WERI-Rb-1 (cell line): ENCODE results near the gene TENM4.

Source experiments
- DNase-seq: peaks from one replicate; pipeline ENCODE4 v3.0.0-alpha.2; 2020
- H3K27ac ChIP-seq: fragments of 250-450 bp; sonication (Bioruptor Pico); 2 replicates; pipeline ENCODE4 v1.5.1; 2020; ENCODE audit warnings: mild to moderate bottlenecking, moderate library complexity
- H3K27me3 ChIP-seq: fragments of 250-450 bp; sonication (Bioruptor Pico); 2 replicates; pipeline ENCODE4 v1.5.1; 2021; ENCODE audit warnings: mild to moderate bottlenecking, low read depth, moderate library complexity; ENCODE audit not compliant: insufficient read depth, severe bottlenecking
- H3K36me3 ChIP-seq: fragments of 250-450 bp; sonication (Bioruptor Pico); 2 replicates; pipeline ENCODE4 v1.5.1; 2020; ENCODE audit warnings: mild to moderate bottlenecking, moderate library complexity
- H3K4me3 ChIP-seq: 2 replicates; pipeline ENCODE4 v1.5.1; 2011; ENCODE audit warnings: low read depth, mild to moderate bottlenecking, control low read depth, low read length
- H3K9me3 ChIP-seq: fragments of 250-450 bp; sonication (Bioruptor Pico); 2 replicates; pipeline ENCODE4 v1.5.1; 2021; ENCODE audit warnings: mild to moderate bottlenecking, moderate library complexity; ENCODE audit not compliant: severe bottlenecking
- TF ChIP-seq, protein P1 (sequence below): IDR thresholded peaks from 2 replicates; pipeline ENCODE4 v1.5.1; 2011; ENCODE audit warnings: low read depth, mild to moderate bottlenecking, control low read depth, inconsistent platforms, low read length

TENM4 gene

DNA sequence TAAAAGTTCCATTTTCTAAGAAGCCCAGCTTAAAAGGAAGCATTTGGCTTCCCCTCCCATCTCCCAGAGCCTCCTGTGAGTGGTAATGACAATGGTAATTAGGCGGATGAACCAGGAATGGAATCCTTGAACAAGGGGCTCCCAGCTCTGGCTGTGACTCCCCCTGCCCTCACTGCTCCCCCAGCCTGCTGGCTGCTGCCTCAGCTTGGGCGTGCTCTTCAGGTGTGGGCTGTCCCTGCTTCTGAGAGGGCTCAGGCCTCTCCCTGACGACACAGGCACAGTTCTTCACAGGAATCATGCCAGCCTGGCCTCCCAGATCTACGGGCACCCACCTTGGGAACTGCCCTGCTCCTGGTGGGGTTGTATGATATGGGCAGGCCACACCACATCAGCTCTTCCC, 784.5 kb downstream of the TENM4 start:
- no peak for DNase-seq
- Histone ChIP-seq H3K27me3 (peaks cover 18% of the 10 kb centered on the region), H3K27ac (no peak overlapping the region), H3K4me3 (no peak overlapping the region), H3K9me3 (no peaks in the 10 kb centered on the region), H3K36me3 (no peaks in the 10 kb centered on the region)
- TF ChIP-seq, protein P1, sequence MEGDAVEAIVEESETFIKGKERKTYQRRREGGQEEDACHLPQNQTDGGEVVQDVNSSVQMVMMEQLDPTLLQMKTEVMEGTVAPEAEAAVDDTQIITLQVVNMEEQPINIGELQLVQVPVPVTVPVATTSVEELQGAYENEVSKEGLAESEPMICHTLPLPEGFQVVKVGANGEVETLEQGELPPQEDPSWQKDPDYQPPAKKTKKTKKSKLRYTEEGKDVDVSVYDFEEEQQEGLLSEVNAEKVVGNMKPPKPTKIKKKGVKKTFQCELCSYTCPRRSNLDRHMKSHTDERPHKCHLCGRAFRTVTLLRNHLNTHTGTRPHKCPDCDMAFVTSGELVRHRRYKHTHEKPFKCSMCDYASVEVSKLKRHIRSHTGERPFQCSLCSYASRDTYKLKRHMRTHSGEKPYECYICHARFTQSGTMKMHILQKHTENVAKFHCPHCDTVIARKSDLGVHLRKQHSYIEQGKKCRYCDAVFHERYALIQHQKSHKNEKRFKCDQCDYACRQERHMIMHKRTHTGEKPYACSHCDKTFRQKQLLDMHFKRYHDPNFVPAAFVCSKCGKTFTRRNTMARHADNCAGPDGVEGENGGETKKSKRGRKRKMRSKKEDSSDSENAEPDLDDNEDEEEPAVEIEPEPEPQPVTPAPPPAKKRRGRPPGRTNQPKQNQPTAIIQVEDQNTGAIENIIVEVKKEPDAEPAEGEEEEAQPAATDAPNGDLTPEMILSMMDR, result no peak

DNA sequence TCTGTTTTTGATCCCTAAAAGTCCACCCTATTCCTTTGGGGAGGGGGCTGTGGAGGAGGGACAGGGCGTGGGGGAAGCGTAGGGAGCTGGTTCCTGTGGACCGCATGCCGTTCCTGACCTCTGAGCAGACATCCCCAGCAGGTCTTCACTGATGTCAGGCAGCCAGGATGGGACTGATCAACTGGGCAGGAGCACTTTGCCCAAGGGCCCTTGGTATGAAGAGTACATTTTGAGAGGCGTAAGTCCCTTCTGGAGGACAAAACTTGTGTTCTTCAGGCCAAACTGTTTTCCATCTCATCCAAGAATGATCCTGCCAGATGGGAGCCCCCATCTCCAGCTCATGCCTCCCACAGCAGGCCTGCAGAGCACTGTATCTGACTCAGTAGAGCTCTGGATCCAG, 785.3 kb downstream of the TENM4 start:
- H3K36me3 ChIP-seq, result no peaks in the 10 kb centered on the region
- DNase-seq, result no peak
- H3K27me3 ChIP-seq, result peaks cover 10% of the 10 kb centered on the region

DNA sequence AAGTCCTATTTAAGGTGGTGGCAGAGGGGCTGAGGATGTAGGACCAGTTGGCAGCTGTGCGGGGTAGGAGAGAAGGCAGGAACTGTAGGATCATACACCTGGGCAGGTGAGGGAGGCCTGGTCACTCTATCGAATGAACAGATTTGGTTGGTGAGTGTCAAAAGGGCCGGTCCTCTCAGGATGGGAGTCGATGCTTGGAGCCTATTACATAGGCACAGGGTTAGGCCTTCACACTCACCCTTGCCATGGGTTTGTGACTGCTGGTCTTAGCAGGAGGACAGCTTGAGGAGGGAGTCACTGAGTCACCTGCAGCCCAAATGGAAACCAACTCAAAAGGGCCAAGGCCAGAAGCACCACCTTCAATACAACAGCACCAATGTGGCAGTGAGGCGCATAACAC, 786.0 kb downstream of the TENM4 start:
- Histone ChIP-seq H3K27ac (no peak overlapping the region), H3K9me3 (no peaks in the 10 kb centered on the region), H3K4me3 (no peak overlapping the region), H3K36me3 (no peaks in the 10 kb centered on the region), H3K27me3 (peaks cover 7% of the 10 kb centered on the region)
- no peak for DNase-seq
- TF ChIP-seq, protein P1, result no peak

More for the DNA sequence above, 785.3 kb downstream of the TENM4 start:
- Histone ChIP-seq H3K9me3 (no peaks in the 10 kb centered on the region), H3K4me3 (no peak overlapping the region), H3K27ac (no peak overlapping the region)
- TF ChIP-seq, protein P1, result no peak

DNA sequence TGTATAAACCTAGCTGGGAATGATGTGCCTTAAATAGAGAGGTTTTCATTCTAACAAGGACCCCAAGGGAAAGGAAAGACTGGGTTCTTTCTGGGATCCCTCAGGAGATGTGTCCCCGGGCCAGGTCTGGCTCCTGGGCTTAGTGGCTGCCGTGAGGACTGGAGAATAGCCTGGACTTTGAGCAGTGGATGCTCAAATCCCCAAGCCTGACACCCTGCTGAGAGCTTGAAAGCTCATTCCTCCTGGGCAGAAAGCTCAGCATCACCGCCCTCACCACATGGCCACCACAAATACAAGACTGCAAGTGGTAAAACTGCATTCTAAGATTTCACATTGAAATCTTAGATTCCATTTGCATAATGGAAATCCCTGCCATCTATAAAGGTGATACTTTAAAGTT, 786.8 kb downstream of the TENM4 start:
- no peak overlapping the region for H3K27ac ChIP-seq
- TF ChIP-seq, protein P1, result no peak
- DNase-seq, result peak; percentile 37
- H3K36me3 ChIP-seq, result no peaks in the 10 kb centered on the region
- H3K27me3 ChIP-seq, result peaks cover 5% of the 10 kb centered on the region
- H3K9me3 ChIP-seq, result no peaks in the 10 kb centered on the region
- no peak overlapping the region for H3K4me3 ChIP-seq

DNA sequence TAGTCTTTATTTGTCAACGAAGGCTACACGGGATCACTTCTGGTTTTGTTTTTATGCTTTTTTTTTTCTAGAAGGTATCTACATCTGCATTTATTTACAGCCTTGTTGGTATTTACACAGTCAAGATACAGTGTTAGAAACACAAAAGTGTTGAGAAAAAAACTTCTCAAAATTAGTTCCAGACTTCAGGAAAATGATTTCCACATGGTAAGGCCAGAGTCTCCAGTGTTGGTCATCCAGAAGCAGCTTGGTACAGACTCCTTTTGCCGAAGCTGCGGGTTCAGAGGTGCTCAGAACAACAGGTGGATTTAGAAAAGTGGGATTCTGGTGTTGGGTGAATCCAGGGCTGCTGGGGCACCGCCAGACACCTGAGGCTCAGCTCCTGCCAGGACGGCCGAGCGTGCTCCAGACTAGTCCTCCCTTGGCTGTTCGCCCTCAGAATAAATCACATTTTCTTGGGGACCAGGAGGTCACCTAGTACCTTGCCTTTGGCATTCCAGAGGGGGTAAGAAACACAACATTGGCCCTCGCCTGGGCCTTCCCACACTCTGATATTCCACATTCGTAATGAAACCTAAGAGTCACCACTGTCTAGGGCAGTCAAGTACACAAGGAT, 787.4 kb downstream of the TENM4 start:
- TF ChIP-seq, protein P1, result no peak
- no peak overlapping the region for H3K4me3 ChIP-seq
- DNase-seq, result no peak
- H3K27me3 ChIP-seq, result peaks cover 4% of the 10 kb centered on the region
- H3K27ac ChIP-seq, result no peak overlapping the region
- H3K36me3 ChIP-seq, result no peaks in the 10 kb centered on the region
- no peaks in the 10 kb centered on the region for H3K9me3 ChIP-seq

DNA sequence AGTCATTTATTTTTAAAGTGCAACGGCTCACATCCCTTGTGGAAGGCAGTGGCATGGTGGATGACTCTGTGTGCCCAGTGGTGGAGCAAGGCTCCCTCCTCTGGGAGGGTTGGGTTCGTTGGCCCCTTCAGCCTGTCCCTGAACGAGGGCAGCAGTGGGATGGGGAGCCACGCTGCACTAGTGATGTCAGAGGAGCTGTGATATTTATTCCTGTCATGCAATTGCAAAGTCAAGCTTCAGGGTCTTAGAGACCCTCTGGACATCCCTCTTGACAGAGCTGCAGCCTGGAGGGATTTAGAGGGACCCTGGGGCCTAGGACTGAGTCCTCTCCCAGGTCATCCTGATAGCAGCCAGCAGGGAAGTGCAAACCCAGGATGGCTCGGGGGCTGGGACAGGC, 788.0 kb downstream of the TENM4 start:
- TF ChIP-seq, protein P1, result no peak
- no peak for DNase-seq

More for the DNA sequence above, 788.0 kb downstream of the TENM4 start:
- Histone ChIP-seq H3K27me3 (peaks cover 4% of the 10 kb centered on the region), H3K9me3 (no peaks in the 10 kb centered on the region), H3K4me3 (no peak overlapping the region), H3K36me3 (no peaks in the 10 kb centered on the region), H3K27ac (no peak overlapping the region)
